ENCODE data around the gene NHP2.
"Not testable (repeated sequence)": the region's sequence is repeated elsewhere in the genome, so short reads cannot be mapped to it uniquely, and the experiment has no call there.

Gene NHP2

DNA sequence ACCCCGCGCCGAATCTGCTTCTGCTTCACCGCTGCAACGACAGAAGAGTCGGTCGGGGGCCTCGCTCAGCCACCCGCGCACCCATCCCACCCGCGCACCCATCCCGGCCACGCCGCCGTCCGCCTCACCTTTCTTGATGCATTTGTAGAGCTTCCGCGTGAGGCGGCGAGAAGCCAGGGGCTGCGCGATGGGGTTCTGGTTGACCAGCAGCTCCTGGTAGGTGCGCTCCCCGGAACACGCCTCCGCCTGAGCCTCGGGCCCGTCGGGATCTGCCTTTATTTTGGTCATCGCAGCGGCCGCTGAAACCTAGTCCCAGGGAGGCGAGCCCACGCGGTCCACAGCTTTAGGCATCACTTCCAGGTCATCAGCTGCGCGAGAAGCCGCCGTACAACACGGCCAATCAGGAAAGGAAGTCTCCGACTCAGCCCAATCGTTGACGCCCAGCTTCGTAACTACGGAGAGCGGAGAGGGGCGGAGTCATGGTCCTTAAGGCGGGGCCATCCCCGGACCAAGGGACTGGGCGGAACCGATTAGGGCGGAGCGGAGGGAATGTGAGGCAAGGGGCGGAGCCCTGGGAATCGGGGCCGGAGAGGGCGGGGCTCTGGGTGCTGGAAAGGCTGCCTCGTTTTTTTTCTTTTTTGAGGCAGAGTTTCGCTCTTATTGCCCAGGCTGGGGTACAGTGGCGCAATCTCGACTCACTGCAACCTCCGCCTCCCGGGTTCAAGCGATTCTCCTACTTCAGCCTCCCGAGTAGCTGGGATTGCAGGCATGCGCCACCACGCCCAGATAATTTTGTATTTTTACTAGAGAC lies at the start of gene NHP2:
Gene NHP2, minus strand, starts transcription at position 356 of the 811 bp plus-strand sequence. Its CDS starts 68 bp downstream, at position 288.
- DNase-seq, result peak; percentile 79

DNA sequence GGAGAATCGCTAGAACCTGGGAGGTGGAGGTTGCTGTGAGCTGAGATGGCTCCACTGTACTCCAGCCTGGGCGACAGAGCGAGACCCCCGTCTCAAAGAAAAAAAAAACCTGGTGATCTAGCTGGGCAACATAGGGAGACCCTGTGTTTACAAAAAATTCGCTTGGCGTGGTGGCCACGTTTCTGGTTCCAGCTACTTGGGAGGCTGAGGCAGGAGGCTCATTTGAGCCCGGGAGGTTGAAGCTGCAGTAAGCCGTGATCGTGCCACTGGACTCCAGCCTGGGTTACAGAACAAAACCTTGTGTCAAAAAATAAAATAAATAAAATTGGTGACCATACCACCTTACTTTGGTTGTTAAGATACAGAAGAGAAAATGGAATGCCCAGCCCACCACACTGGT lies 48.9 kb upstream of the NHP2 start:
- no peak for DNase-seq

DNA sequence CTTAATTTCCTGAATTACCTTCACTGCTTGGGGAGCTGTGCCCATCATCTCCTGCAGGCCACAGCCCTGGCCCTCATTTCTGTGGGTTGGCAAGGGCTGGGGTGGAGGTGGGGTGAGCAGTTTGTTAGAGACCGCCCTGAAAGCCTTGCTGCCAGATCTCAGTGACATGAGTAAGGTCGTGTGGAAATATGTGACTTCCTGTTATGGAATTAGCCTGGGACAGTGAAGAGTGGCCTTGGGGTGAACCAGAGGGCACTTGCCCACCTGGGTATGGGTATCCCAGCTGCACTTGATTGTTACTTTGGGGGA lies 48.2 kb upstream of the NHP2 start:
- DNase-seq, result no peak

DNA sequence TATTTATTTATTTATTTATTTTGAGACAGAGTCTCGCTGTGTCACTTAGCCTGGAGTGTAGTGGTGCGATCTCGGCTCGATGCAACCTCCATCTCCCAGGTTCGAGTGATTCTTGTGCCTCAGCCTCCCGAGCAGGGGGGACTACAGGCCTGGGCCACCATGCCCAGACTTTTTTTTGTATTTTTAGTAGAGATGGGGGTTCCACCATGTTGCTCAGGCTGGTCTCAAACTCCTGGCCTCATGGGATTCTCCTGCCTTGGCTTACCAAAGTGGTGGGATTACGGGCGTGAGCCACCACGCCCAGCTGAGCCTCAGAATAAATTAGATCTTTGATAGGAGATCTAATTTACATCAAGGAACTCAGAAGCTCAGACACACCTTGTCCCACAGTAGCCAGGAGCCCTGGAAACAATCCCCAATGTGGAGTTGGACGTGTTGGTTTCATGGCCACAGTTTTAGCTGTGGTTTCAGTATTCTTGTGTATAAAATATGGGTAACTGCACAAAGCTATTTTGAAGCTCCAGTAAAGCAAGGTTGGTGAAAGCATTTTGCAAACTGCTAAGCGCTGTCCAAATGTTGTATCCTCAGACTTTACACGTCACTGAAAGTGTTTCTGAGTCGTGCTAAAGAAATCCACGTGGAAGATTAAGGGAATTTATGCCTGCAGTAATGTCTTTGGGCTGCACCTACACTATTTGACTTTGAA lies 47.7 kb upstream of the NHP2 start:
- no peak for DNase-seq

DNA sequence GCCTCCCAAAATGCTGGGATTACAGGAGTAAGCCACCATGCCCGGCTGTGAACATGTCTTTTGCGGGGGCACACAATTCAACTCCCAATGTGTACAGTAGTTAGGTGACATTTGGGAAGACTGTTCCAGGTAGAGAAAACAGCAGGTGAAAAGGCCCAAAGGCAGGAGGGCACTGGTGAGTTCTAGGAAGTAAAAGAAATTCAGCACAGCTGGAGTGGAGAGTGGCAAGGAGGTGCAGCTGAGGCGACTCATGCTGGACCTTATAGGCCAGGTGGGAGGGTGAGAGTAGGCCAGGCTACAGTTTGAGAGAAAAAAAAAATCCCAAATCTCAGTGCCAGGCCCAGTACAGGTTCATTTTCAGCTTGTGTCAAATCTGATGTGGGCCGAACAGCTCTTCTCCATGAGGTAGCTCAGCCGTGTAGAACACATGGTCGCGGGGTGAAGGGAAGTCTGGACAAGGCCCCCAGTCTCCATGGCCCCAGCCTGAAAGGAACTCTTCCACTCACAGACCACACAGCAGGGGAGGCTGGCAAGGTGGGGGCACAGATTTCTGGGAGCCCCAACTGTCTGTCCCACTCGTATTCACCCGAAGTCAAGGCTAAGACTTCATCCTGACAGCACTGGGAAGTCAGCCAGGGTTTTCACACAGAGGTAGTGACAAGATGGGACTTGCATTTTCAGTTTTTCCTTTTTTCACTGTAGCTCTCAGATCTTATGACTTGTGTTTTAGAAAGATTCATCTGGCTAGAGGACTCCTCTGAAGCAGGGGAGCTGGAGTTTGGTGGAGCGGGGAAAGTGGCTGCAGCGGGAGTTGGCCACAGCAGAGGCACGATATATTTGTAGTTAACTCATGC lies 46.1 kb upstream of the NHP2 start:
- no peak for DNase-seq

DNA sequence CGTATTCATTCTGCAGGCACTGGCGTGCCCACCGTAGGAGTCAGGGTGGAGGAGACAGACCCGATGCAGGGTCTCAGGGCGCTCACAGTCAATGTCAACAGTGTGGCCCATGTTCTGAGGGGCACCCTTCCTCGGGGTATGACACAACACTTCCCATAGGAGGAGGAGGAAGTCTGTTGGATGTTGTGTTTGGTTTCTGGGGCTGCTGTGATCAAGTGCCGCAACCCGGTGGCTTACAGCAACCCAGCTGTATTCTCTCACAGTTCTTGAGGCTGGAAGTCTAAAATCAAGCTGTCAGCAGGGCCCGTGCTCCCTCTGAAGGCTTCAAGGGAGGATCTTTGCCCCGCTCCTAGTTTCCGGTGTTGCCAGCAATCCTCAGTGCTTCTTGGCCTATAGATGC lies 45.0 kb upstream of the NHP2 start:
- no peak for DNase-seq

DNA sequence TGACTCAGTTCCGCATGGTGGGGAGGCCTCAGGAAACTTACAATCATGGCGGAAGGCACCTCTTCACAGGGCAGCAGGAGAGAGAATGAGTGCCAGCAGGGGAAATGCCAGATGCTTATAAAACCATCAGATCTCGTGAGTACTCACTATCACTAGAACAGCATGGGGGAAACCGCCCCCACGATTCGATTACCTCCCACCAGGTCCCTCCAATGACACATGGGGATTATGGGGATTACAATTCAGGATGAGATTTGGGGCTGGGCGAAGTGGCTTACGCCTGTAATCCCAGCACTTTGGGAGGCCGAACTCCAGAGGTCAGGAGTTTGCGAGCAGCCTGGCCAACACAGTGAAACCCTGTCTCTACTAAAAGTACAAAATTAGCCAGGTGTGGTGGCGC lies 44.5 kb upstream of the NHP2 start:
- DNase-seq, result not testable (repeated sequence)

DNA sequence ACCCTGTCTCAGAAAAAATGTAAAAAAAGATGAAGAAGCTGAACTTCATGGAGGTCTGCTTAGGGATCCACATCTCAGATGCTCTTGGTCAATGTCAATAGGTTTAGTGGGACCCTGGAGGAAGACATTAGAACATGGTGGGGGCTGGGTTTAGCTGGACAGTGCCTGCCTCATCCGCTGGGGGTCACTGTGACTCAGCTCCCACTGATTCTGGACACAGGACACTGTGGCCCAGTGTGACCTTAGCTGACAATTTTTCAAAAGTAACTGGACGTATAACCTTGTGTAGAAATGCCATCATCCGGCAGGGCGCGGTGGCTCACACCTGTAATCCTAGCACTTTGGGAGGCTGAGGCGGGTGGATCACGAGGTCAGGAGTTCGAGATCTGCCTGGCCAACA lies 43.3 kb upstream of the NHP2 start:
- no peak for DNase-seq

DNA sequence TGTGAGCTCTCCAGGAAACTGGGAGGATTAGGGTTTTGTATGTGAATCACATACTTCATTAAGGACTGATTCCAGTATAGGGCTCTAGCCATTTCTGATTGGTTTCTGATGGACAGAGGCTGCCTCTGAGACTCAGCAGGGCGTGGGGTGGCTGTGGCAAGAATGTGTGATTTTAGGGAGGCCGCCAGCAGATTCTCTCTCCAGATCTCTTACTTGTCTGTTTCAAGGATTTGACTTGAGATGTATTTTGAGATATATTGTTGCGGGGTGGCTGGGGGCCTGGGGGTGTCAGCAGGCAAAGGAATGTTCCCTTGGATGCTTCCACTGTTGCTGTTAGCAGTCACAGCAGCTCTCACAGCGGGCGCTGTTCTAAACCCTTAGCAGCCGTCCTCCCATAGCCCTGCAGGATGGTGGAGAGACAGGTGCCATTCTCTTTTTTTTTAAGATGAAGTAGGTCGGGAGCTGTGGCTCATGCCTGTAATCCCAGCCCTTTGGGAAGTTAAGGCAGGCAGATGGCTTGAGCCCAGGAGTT lies 42.7 kb upstream of the NHP2 start:
- no peak for DNase-seq

DNA sequence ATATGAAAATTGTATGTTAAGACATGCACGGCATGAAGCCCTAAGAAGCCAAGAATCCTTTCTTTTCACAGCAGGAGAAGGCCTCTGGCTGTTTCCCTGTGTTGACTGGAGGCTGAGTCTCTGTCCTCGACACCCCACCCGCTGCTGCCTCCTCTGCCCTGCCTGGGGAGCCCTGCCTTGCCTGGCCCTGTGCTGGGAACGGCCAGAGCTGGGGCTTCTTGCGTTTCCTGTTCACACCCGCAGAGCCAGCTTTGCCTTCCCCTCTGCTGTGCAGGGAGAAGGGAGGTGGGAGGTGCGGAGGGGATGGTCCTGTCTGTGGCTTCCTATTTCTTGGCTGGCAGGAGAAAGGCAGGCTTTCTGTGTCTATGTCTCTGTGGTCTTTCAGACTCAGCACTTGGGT lies 40.3 kb upstream of the NHP2 start:
- DNase-seq, result no peak

DNA sequence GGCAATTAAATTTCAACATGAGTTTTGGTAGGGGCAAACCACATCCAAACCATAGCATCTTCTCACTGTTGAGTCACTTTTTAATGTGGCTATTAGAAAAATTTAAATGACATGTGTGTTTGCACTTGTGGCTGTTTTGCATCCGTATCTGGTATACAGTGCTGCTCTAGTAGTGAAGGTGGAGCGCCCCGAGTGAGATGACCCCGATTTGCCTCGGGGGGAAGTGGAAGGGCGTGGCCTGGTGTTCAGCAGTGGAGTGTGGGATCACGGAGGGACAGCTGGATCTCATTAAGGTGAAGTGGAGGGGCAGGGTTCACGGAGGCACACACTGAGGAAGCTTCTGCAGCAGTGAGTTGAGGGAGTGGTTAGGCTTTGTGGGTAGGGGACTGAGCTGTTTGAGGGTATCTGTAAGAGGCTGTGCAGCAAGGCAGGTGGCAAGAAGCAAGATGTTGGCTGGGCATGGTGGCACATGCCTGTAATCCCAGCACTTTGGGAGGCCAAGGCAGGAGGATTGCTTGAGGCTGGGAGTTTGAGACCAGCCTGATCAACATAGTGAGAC lies 39.6 kb upstream of the NHP2 start:
- no peak for DNase-seq

DNA sequence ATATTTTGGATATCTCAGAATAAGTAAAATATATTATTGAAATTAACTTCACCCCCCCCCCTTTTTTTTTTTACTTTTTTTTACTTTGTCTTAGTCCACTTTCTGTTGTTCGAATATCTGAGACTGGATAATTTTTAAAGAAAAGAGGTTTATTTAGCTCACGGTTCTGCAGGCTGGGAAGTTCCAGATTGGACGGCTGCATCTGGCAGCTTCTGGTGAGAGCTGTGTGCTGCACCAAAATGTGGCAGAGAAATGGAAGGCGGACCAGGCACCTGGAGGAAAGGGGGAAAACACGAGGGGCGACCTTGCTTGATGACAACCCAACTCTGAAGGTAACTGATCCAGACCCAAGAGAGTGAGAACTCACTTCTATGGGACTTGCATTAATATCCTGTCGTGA lies 39.1 kb upstream of the NHP2 start:
- no peak for DNase-seq

DNA sequence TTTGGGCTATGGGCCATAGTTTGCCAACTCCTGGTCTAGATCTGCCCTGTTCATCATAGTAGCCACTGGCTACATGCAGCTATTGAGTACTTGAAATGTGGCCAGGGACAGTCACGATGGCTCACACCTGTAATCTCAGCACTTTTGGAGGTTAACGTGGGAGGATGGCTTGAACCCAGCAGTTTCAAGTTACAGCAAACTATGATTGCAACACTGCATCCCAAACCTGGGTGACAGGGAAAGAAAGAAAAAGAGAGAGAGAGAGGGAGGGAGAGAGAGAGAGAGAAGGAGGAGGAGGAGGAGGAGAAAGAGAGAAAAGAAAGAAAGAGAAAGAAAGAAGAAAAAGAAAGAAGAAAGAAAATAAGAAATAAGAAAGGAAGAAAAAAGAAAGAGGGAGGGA lies 38.6 kb upstream of the NHP2 start:
- no peak for DNase-seq

DNA sequence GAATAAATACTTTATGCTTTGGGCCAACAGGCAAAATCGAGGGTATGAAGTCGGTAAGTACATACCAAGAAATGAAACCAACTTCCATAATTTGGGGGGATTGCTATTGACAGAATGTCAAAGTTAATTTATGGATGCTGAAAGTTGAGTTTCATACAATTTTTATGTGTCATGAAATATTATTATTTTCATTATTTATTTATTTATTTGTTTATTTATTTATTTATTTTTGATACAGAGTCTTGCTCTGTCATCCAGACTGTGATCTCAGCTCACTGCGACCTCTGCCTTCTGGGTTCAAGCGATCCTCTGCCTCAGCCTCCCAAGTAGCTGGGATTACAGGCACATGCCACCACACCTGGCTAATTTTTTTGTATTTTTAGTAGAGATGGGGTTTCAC lies 38.0 kb upstream of the NHP2 start:
- DNase-seq, result no peak

DNA sequence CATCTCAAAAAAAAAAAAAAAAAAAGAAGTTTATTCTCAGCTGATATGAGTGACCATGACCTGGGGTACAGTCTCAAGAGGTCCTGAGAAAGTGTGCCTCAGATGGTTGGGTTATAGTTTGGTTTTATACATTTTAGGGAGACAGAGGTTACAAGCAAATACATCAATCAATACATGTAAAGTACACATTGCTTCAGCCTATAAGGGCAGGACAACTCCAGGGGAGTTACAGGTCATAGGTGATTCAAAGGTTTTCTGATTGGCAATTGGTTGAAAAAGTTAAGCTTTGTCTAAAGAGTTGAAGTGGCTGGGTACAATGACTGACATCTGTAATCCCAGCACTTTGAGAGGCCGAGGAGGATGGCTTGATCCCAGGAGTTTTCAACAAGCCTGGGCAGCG lies 35.7 kb upstream of the NHP2 start:
- DNase-seq, result no peak

DNA sequence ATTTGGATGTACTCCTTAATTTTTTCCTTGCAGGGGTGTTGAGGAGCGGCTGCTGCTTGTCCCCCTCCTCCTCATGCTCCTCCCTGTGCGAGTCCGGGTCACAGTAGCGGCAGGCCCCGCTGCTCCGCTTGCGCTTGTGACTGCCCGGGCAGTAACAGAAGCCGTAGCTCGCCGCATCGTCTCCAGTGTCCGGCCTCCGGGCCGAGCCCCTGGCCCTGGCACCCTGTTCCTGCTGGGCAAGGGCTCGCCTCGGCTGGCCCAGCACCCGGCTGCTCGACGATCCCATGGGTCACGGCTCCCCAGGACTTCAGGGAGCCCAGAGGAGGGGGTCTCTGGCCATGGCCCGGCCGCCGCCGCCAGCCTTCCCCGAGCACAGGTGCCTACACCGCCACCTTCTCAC lies 33.3 kb upstream of the NHP2 start, which contains the start of gene GMCL2:
Gene GMCL2, minus strand, starts transcription at position 358 of the 400 bp plus-strand sequence. Its CDS starts 72 bp downstream, at position 286.
- no peak for DNase-seq

DNA sequence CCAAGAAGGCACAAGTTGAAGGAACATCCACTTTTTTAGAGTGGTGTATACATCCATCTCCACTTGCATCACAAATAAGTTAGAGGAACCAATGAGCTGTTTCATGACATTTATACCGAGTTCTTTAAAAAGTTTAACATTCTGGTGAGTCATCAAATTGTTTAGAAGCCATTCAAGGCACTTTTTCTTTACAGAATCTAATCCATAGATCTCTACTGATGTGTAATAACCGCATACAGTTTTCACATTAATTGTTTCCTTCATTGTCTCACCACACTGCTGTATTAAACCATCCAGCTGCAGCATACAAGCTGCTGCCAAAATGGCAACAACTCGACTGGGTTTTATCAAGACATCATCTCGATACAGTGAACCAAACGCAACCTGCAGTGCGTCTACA lies 32.7 kb upstream of the NHP2 start:
- no peak for DNase-seq

DNA sequence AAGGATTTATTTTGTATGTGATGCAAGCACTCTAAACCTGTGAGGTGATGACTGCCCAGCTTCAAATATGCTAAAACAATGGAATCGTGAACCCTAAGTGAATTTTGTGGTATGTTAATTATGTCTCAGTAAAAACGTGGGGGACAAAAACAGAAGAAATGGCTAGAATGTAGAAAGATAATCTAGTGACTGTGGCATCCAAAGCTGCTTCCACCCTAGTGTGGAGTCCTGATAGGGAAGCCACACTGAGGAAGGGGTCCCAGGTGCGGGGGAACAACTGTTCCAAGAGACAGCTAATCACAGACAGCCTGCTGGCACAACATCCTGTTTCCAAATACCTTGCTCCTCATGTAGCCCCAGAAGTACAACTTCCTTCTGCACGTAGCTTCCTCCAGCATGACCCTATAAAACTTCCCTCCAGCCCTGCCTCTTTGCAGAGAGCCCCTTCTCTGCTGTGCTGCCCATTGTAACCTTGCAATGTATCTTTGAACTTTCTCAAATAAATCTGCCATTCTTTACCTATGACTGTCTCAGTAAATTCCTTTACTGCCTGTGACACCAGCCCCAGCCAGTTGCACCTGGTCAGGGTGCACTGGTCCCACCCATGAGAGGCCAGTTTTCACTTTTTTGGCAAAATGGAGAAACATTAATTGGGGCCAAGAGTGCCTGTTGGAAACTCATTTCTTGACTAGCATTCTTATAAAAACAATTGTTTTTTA lies 28.6 kb upstream of the NHP2 start:
- DNase-seq, result no peak

DNA sequence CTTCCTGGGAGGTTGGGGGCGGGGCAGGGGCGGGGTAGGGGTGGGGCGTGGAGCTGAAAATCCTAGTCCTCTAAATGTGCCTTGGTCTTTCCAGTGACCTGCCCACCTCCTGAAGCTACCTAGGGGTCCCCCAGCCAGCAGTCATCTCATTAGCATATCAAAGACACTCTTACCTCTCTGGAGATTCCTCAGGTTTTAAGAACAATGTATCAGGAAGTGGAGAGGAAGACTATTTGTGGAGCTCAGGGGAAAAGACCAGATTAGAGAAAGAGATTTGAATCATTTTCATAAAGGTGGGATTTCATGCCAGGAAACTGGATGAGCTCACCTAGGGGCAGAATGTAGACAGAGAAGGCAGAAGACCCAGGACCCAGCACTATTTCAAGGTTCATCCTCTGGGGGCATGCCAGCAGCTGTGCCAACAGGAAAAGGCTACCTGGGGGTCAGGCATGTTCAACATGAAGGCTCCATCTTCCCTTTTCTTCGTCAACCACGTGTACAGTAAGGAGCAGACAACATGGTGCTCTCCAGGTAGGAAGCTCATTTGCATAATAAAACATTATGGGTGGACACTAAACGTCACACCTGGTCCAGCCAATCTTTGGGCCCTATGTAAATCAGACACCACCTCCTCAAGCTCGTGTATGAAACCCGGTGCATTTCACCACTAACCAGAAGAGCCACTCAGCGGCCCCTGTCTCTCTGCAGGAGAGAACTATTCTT lies 26.6 kb upstream of the NHP2 start:
- DNase-seq, result no peak

DNA sequence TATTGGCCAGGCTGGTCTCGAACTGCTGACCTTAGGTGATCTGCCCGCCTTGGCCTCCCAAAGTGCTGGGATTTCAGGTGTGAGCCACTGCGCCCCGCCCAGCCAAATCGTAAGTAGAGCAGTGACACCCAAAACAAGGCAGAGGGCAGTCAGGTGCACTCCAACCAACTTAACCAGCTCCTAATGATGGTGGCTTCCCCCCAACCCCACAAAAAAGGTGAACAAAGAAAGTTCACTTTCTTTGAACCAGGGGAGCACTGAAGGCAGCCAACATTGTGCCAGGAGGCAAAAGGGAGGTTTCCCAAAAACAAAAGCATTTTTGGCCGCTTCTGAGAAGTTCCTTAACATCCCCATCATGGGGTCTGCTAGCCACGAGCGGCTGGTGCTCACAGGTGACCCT lies 23.9 kb upstream of the NHP2 start:
- no peak for DNase-seq

DNA sequence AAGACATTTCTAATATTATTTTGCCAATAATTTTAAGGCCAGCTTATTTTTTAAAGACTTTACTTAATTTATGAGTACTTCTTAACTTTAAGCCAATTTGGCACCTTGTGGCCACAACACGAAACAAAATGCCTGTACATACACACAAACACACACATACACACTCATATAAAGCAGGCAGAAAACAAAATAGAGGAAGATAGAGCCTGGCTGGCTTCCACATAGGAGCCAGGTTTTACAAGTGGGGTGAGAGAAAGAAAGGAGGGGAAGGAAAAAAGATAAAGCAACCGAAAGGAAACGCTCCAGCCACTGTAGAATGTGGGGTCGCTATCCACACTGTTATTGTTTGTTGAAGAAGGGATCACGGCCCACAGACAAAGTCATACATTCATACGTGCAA lies 23.1 kb upstream of the NHP2 start:
- no peak for DNase-seq

DNA sequence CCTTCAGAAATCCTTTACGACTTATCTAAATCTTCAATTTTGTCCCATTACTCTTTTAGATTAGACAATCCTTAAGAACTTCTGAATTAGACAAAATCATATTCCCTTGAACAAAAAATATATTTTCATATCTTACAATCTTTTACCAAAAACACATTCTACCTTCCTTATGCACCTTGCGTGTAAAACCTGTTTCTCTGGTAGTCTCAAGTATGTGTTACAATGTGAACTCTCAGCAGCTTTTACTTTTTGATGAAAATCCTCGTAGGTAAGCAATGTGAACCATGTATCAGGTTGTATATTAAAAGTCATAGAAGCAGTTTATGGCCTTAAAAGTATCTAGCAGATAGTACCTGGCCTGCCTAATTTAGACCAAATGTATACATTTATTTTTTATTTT lies 20.8 kb upstream of the NHP2 start:
- DNase-seq, result no peak

All from NCI-H524 treated with DMSO at 0.1 percent for 48 hours (cell line).